NCI-H345 treated with DMSO at 0.1 percent for 48 hours (cell line): ENCODE results near the gene CD44.

Experiments
- DNase-seq: peaks from one replicate; lab custom pipeline; 2025; ENCODE audit not compliant: unreplicated experiment; lab: John Stamatoyannopoulos, UW

The CD44 gene

GRCh38 chr11:35139722-35140282 lies 831 bp downstream of the CD44 start:
- no peak for DNase-seq

- DNase-seq, result no peak
Measured at GRCh38 chr11:35141071-35141470, 2.1 kb downstream of the CD44 start.

GRCh38 chr11:35141571-35141971 lies 2.6 kb downstream of the CD44 start:
- no peak for DNase-seq

GRCh38 chr11:35142481-35143075 lies 3.6 kb downstream of the CD44 start:
- no peak for DNase-seq

- DNase-seq, result no peak
Measured at GRCh38 chr11:35143297-35144135, 4.5 kb downstream of the CD44 start.

- no peak for DNase-seq
Measured at GRCh38 chr11:35144136-35144741, 5.3 kb downstream of the CD44 start.

- DNase-seq, result no peak
Measured at GRCh38 chr11:35144806-35145205, 5.8 kb downstream of the CD44 start.

GRCh38 chr11:35145271-35145670 lies 6.3 kb downstream of the CD44 start:
- no peak for DNase-seq

- DNase-seq, result no peak
Measured at GRCh38 chr11:35146074-35146521, 7.1 kb downstream of the CD44 start.

- DNase-seq, result no peak
Measured at GRCh38 chr11:35146711-35147110, 7.7 kb downstream of the CD44 start.

GRCh38 chr11:35147235-35147634 lies 8.3 kb downstream of the CD44 start:
- no peak for DNase-seq

- no peak for DNase-seq
Measured at GRCh38 chr11:35148163-35148837, 9.3 kb downstream of the CD44 start.

GRCh38 chr11:35150454-35150853 lies 11.5 kb downstream of the CD44 start:
- no peak for DNase-seq

GRCh38 chr11:35151241-35151640 lies 12.3 kb downstream of the CD44 start:
- DNase-seq, result no peak

GRCh38 chr11:35151683-35152280 lies 12.8 kb downstream of the CD44 start:
- DNase-seq, result no peak

GRCh38 chr11:35152575-35152974 lies 13.6 kb downstream of the CD44 start:
- no peak for DNase-seq

- no peak for DNase-seq
Measured at GRCh38 chr11:35153280-35153679, 14.3 kb downstream of the CD44 start.

- DNase-seq, result no peak
Measured at GRCh38 chr11:35154952-35155351, 16.0 kb downstream of the CD44 start.

- no peak for DNase-seq
Measured at GRCh38 chr11:35155677-35156076, 16.7 kb downstream of the CD44 start.

GRCh38 chr11:35157814-35158700 lies 19.1 kb downstream of the CD44 start:
- no peak for DNase-seq
